HCT116 (cell line): ENCODE data around the gene TPBG. TPM values are rescaled to one million over a fixed set of nuclear protein-coding genes. Genes with fewer than 3 reads are reported as not detected.

Experiments used
- ATAC-seq: fragments of 200-7000 bp; cut with Tn5 transposase; 2 replicates; pipeline ENCODE4 v1.9.1; 2020; ENCODE audit warnings: mild to moderate bottlenecking, moderate library complexity
- BruUV-seq: library from RNA; stranded (reverse); fragments of 400-500 nt; replicated peaks from 2 replicates; lab custom pipeline; 2021; lab: Mats Ljungman, UMichigan
- CTCF ChIA-PET: fragments of 300-600 bp; sonication (Branson Sonifier 250); formaldehyde crosslinking; loops from one replicate; lab custom pipeline; 2021; ENCODE audit warnings: antibody characterized with exemption; lab: Charles Lee
- POLR2A ChIA-PET: fragments of 300-600, 350-600 bp; sonication (Branson Sonifier 250); formaldehyde crosslinking; loops from one replicate; lab custom pipeline; 2021; ENCODE audit warnings: antibody characterized with exemption; lab: Charles Lee
- RAD21 ChIA-PET, 2 experiments: fragments of 300-600 bp; sonication (Branson Sonifier 250); formaldehyde crosslinking; loops; one replicate each; lab custom pipeline; 2023; ENCODE audit warnings: low total read pairs in 2 of 2; ENCODE audit not compliant: uncharacterized antibody in 2 of 2, unreplicated experiment in 2 of 2, low non-redundant PET in 1 of 2; lab: Charles Lee
- DNase-seq: peaks from one replicate; pipeline ENCODE4 v3.0.0-alpha.2; 2010; ENCODE audit warnings: low read depth, low spot score
- H2AFZ ChIP-seq: fragments of 200-600 bp; shearing (Covaris generic), sonication (generic); 2 replicates; pipeline ENCODE4 v1.6.1; 2017; ENCODE audit warnings: low read depth, mixed run types, mixed read lengths, antibody characterized with exemption, low read length; ENCODE audit not compliant: poor library complexity, severe bottlenecking
- H3K27ac ChIP-seq: 2 replicates; pipeline ENCODE4 v1.5.1; 2012; ENCODE audit warnings: low read depth, low read length
- H3K27me3 ChIP-seq: fragments of 200-600 bp; sonication (generic); 2 replicates; pipeline ENCODE4 v1.6.1; 2016; ENCODE audit warnings: mixed run types, low read length, mixed read lengths; ENCODE audit not compliant: insufficient read depth
- H3K36me3 ChIP-seq, 2 experiments: fragments of 200-500 bp in 1 of 2; fragments of 200-600 bp in 1 of 2; sonication (Bioruptor generic) in 1 of 2; sonication (generic) in 1 of 2; 2 replicates each; pipeline versions ENCODE4 v1.5.1 to v1.6.1; 2014 to 2016; ENCODE audit warnings: low read length in 2 of 2, inconsistent platforms in 1 of 2, mixed read lengths in 1 of 2, mixed run types in 1 of 2; ENCODE audit not compliant: insufficient read depth in 2 of 2, control insufficient read depth in 1 of 2
- H3K4me1 ChIP-seq, 2 experiments: fragments of 200-600 bp in 1 of 2; sonication (generic) in 1 of 2; 2 replicates each; pipeline versions ENCODE4 v1.5.1 to v1.6.1; 2012 to 2017; ENCODE audit warnings: low read length in 2 of 2, inconsistent platforms in 1 of 2, mild to moderate bottlenecking in 1 of 2, mixed read lengths in 1 of 2, mixed run types in 1 of 2, moderate library complexity in 1 of 2; ENCODE audit not compliant: insufficient read depth in 2 of 2, control insufficient read depth in 1 of 2
- H3K4me2 ChIP-seq: fragments of 200-600 bp; sonication (generic); 2 replicates; pipeline ENCODE4 v1.6.1; 2017; ENCODE audit warnings: mixed run types, low read length, mixed read lengths
- H3K4me3 ChIP-seq, 2 experiments: fragments of 200-600 bp in 1 of 2; sonication (generic) in 1 of 2; replicated peaks in 1 of 2; 2 replicates each; pipeline ENCODE4 v1.5.1; 2011 to 2016; ENCODE audit warnings: low read length in 2 of 2, control low read depth in 1 of 2, low read depth in 1 of 2, mild to moderate bottlenecking in 1 of 2, mixed read lengths in 1 of 2, mixed run types in 1 of 2
- H3K79me2 ChIP-seq: fragments of 200-600 bp; sonication (generic); 2 replicates; pipeline ENCODE4 v1.6.1; 2017; ENCODE audit warnings: mild to moderate bottlenecking, mixed run types, low read length, moderate library complexity, mixed read lengths; ENCODE audit not compliant: insufficient read depth
- H3K9ac ChIP-seq: fragments of 200-600 bp; sonication (generic); 2 replicates; pipeline ENCODE4 v1.6.1; 2016; ENCODE audit warnings: low read length, mixed read lengths
- H3K9me2 ChIP-seq: fragments of 200-600 bp; sonication (generic), shearing (Covaris generic); 2 replicates; pipeline ENCODE4 v1.6.1; 2017; ENCODE audit warnings: mixed run types, mild to moderate bottlenecking, moderate library complexity; ENCODE audit not compliant: insufficient read depth
- H3K9me3 ChIP-seq, 2 experiments: fragments of 200-500 bp in 1 of 2; fragments of 200-600 bp in 1 of 2; sonication (Bioruptor generic) in 1 of 2; sonication (generic) in 1 of 2; 2 replicates each; pipeline ENCODE4 v1.6.1; 2014 to 2017; ENCODE audit warnings: low read length in 2 of 2, mixed read lengths in 2 of 2, inconsistent platforms in 1 of 2, low read depth in 1 of 2, mild to moderate bottlenecking in 1 of 2, mixed run types in 1 of 2, moderate library complexity in 1 of 2; ENCODE audit not compliant: control insufficient read depth in 1 of 2, insufficient read depth in 1 of 2
- H4K20me1 ChIP-seq: fragments of 200-600 bp; sonication (generic), shearing (Covaris generic); 2 replicates; pipeline ENCODE4 v1.6.1; 2017; ENCODE audit warnings: mixed run types, mild to moderate bottlenecking, moderate library complexity; ENCODE audit not compliant: insufficient read depth
- CBX3 ChIP-seq: IDR thresholded peaks from 2 replicates; pipeline ENCODE4 v1.6.1; 2012; ENCODE audit warnings: low read depth
- CEBPB ChIP-seq: IDR thresholded peaks from 2 replicates; pipeline ENCODE4 v1.6.1; 2012; ENCODE audit warnings: low read depth
- EGR1 ChIP-seq: IDR thresholded peaks from 2 replicates; pipeline ENCODE4 v1.6.1; 2012; ENCODE audit warnings: low read depth
- ELF1 ChIP-seq: IDR thresholded peaks from 2 replicates; pipeline ENCODE4 v1.6.1; 2012; ENCODE audit warnings: low read depth, borderline replicate concordance
- FOSL1 ChIP-seq: IDR thresholded peaks from 2 replicates; pipeline ENCODE4 v1.6.1; 2012; ENCODE audit warnings: low read depth
- MAX ChIP-seq: IDR thresholded peaks from 2 replicates; pipeline ENCODE4 v1.6.1; 2012
- SP1 ChIP-seq: IDR thresholded peaks from 2 replicates; pipeline ENCODE4 v1.6.1; 2012; ENCODE audit warnings: low read depth
- intact Hi-C: fragments of 100-400 bp; cut with micrococcal nuclease; formaldehyde crosslinking; loops from 2 replicates; pipeline ENCODE4 v1.10.0; 2022
- total RNA-seq: library from RNA; stranded (reverse); gene quantifications from one replicate; pipeline ENCODE4 v1.2.1, GENCODE V29; 2021; ENCODE audit not compliant: unreplicated experiment

The TPBG gene
- total RNA-seq, 1 experiment from 2014 or later = 28.4 TPM

- TF ChIP-seq FOSL1 (peak; percentile 47; the same call in 1 of the 2 replicates), SP1 (peak; percentile 34; the same call in 1 of the 2 replicates), ELF1 (no peak), MAX (0 out of 2 replicates have a peak, but pooled peaks have one; percentile 8), CEBPB (peak; percentile 53), CBX3 (0 out of 2 replicates have a peak, but pooled peaks have one; percentile 9)
Measured at GRCh38 chr6:82397962-82398692, 34.5 kb downstream of the TPBG start.

GRCh38 chr6:82408952-82409431 is 45.4 kb downstream of the TPBG start:
- Histone ChIP-seq H2AFZ (no peak overlapping the region), H3K27me3 (no peaks in the 10 kb centered on the region), H3K27ac (no peak overlapping the region), H4K20me1 (no peaks in the 10 kb centered on the region), H3K4me3 (no peak overlapping the region)
- no peak for DNase-seq
- RAD21 ChIA-PET = no interaction called here
- TF ChIP-seq EGR1 (no peak), CEBPB (peak; percentile 52)
- TF ChIP-seq, all 23 proteins: peak for 1
- Histone ChIP-seq H3K79me2 (no peaks in the 10 kb centered on the region), H3K4me2 (no peak overlapping the region), H3K36me3 (no peaks in the 10 kb centered on the region), H3K9ac (no peak overlapping the region), H3K4me1 (no peaks in the 10 kb centered on the region), H3K9me2 (no peaks in the 10 kb centered on the region), H3K9me3 (no peaks in the 10 kb centered on the region)
- BruUV-seq = no TSS peak
- no peak for ATAC-seq
- ChIA-PET CTCF (no interaction called here), POLR2A (no interaction called here)
- intact Hi-C loops = no loop called here

More at GRCh38 chr6:82397962-82398692, 34.5 kb downstream of the TPBG start:
- Histone ChIP-seq H3K27me3 (no peaks in the 10 kb centered on the region), H3K9me3 (no peaks in the 10 kb centered on the region), H3K27ac (peak overlapping the region; percentile 78; the same call in 1 of the 2 replicates), H3K9me2 (no peaks in the 10 kb centered on the region), H3K4me2 (peak overlapping the region; percentile 56), H4K20me1 (no peaks in the 10 kb centered on the region), H3K4me3 (no peak overlapping the region), H3K9ac (no peak overlapping the region), H3K4me1 (peaks cover 28 to 42% of the 10 kb centered on the region in 2 experiments), H3K36me3 (no peaks in the 10 kb centered on the region), H3K79me2 (no peaks in the 10 kb centered on the region), H2AFZ (peak overlapping the region; percentile 6)
- ATAC-seq (no peak), DNase-seq (no peak)
- BruUV-seq = no TSS peak
- POLR2A ChIA-PET = interaction anchor here (2.2 kb wide), 1 partner anchor 9 kb away, joined by 5 read pairs; no protein-coding TSS in a partner anchor
- RAD21 ChIA-PET = no interaction called here
- intact Hi-C loops = no loop called here
- CTCF ChIA-PET = no interaction called here
